Right lobe of liver (tissue), 6 donors: Measurements from ENCODE around the gene BRK1. TPM values are rescaled to one million over a fixed set of nuclear protein-coding genes. Genes with fewer than 3 reads are reported as not detected.
"Not testable (repeated sequence)": the region's sequence is repeated elsewhere in the genome, so short reads cannot be mapped to it uniquely, and the experiment has no call there.

Experiments
- ATAC-seq, 4 donors: fragments of 200-7000 bp; cut with Tn5 transposase; one replicate each; pipeline ENCODE4 v1.9.1; 2020; ENCODE audit warnings: mild to moderate bottlenecking in 4 of 4, moderate library complexity in 4 of 4
- DNase-seq, 3 donors: peaks; one replicate each; pipeline ENCODE4 v3.0.0-alpha.2; 2020
- H3K27ac ChIP-seq, 3 donors: fragments of 200-600 bp; one replicate each; pipeline ENCODE4 v1.8.0; 2022
- H3K27me3 ChIP-seq, 2 donors: fragments of 200-600 bp; one replicate each; pipeline ENCODE4 v1.8.0; 2022
- H3K36me3 ChIP-seq, 4 donors: fragments of 200-600 bp; sonication (generic) in 1 of 4; one replicate each; pipeline versions ENCODE4 v1.5.1 to v1.8.0; 2017 to 2022; ENCODE audit warnings: control low read depth in 1 of 4
- H3K4me1 ChIP-seq, 4 donors: fragments of 200-600 bp; sonication (generic) in 1 of 4; one replicate each; pipeline versions ENCODE4 v1.5.1 to v1.8.0; 2017 to 2022; ENCODE audit warnings: control low read depth in 1 of 4
- H3K4me3 ChIP-seq, 3 donors: fragments of 200-600 bp; one replicate each; pipeline ENCODE4 v1.8.0; 2022
- H3K9me3 ChIP-seq, 4 donors: fragments of 200-600 bp; sonication (generic) in 1 of 4; one replicate each; pipeline versions ENCODE4 v1.5.1 to v1.8.0; 2017 to 2022; ENCODE audit warnings: control low read depth in 1 of 4
- CTCF ChIP-seq, 4 donors: fragments of 200-600 bp in 3 of 4; fragments of 450-650 bp in 1 of 4; IDR thresholded peaks; one replicate each; pipeline versions ENCODE4 v1.5.1 to v1.8.0; 2016 to 2022; ENCODE audit warnings: antibody characterized with exemption in 4 of 4, mild to moderate bottlenecking in 2 of 4
- POLR2A ChIP-seq: fragments of 450-650 bp; IDR thresholded peaks from one replicate; pipeline ENCODE4 v1.6.1; 2017; ENCODE audit warnings: antibody characterized with exemption, mild to moderate bottlenecking
- WGBS: methylation state at CpG from one replicate; pipeline ENCODE4 v1.1.6; 2018; ENCODE audit warnings: low coverage, low lambda C conversion rate; ENCODE audit not compliant: insufficient coverage; ENCODE audit errors: missing lambda C conversion rate; 5-methylcytosine and 5-hydroxymethylcytosine counted together
- intact Hi-C, 2 donors: fragments of 100-400 bp; cut with DNase I; formaldehyde crosslinking; loops; one replicate each; pipeline versions ENCODE4 v1.11.2 to v1.14.1; 2022
- total RNA-seq, 6 experiments: library from RNA; depleted of rRNA in 2 of 6; stranded (reverse); fragments of >200 nt in 2 of 6; fragmentation: NEBNext Ultra II Directional in 3 of 6; extraction: Animal tissue kit (Norgen Biotek cat#: 25700) in 3 of 6; gene quantifications; one replicate each; pipeline versions ENCODE4 v1.1.0 to v1.2.4, GENCODE V29; 2016 to 2023
- donor health status: DM: no; HTN: yes; CAD: no.
- donor health status: DM: no; HTN: no; CAD: no.
- donor health status: DM: no; HTN: no; CAD: no.
- donor health status: DM: no; HTN: yes; CAD: no.
- donor health status: DM: no; HTN: yes; CAD: no.

The BRK1 gene
- total RNA-seq, 6 experiments from 2014 or later: 41.2 to 55.3 (median 42.7) TPM

- no peak for ATAC-seq
- Histone ChIP-seq H3K27me3 (no peaks in the 10 kb centered on the region), H3K36me3 (no peaks in the 10 kb centered on the region), H3K4me3 (no peak overlapping the region), H3K4me1 (no peaks in the 10 kb centered on the region), H3K9me3 (no peaks in the 10 kb centered on the region), H3K27ac (no peak overlapping the region)
- WGBS: 92% methylated on average over 4 of the region's 4 CpGs
- no peak for DNase-seq
- no peak for TF ChIP-seq CTCF (IDR thresholded peaks at IDR 0.05)
- no peak for TF ChIP-seq POLR2A
- intact Hi-C loops: no loop called here
Measured at GRCh38 chr3:10088256-10088655, 27.2 kb upstream of the BRK1 start.

- ATAC-seq (no peak), DNase-seq (no peak)
- Histone ChIP-seq H3K27ac (no peak overlapping the region), H3K4me1 (no peaks in the 10 kb centered on the region), H3K4me3 (no peak overlapping the region), H3K36me3 (no peaks in the 10 kb centered on the region), H3K27me3 (no peaks in the 10 kb centered on the region), H3K9me3 (no peaks in the 10 kb centered on the region)
- no peak for TF ChIP-seq CTCF (IDR thresholded peaks at IDR 0.05)
- TF ChIP-seq POLR2A: no peak
- intact Hi-C loops: no loop called here
- WGBS: 99% methylated on average over 6 of the region's 6 CpGs
Measured at GRCh38 chr3:10090179-10090578, 25.3 kb upstream of the BRK1 start.

GRCh38 chr3:10090774-10091173 lies 24.7 kb upstream of the BRK1 start:
- ATAC-seq, H3K9me3 ChIP-seq, H3K36me3 ChIP-seq, H3K4me1 ChIP-seq, H3K27ac ChIP-seq, H3K27me3 ChIP-seq, DNase-seq, H3K4me3 ChIP-seq, intact Hi-C loops: not testable (repeated sequence)
- no CpG with 5 or more reads among the region's 1 CpG for WGBS

GRCh38 chr3:10091387-10091786 lies 24.1 kb upstream of the BRK1 start:
- H3K9me3 ChIP-seq, H3K36me3 ChIP-seq, H3K27me3 ChIP-seq, ATAC-seq, H3K27ac ChIP-seq, H3K4me1 ChIP-seq, DNase-seq, H3K4me3 ChIP-seq, intact Hi-C loops: not testable (repeated sequence)
- WGBS: 100% methylated on average over 1 of the region's 2 CpGs

- no peaks in the 10 kb centered on the region for H3K4me1 ChIP-seq
- intact Hi-C loops: no loop called here
- TF ChIP-seq POLR2A (no peak), CTCF (IDR thresholded peaks at IDR 0.05) (no peak)
- DNase-seq: no peak
- H3K4me3 ChIP-seq: no peak overlapping the region
- 100% methylated on average over 3 of the region's 3 CpGs for WGBS
- H3K27me3 ChIP-seq: no peaks in the 10 kb centered on the region
- no peaks in the 10 kb centered on the region for H3K36me3 ChIP-seq
- H3K9me3 ChIP-seq: no peaks in the 10 kb centered on the region
- no peak for ATAC-seq
- no peak overlapping the region for H3K27ac ChIP-seq
Measured at GRCh38 chr3:10093678-10094077, 21.8 kb upstream of the BRK1 start.

GRCh38 chr3:10099041-10099440 lies 16.4 kb upstream of the BRK1 start:
- ATAC-seq: no peak
- intact Hi-C loops: no loop called here

More at GRCh38 chr3:10099041-10099440, 16.4 kb upstream of the BRK1 start:
- H3K27me3 ChIP-seq: no peaks in the 10 kb centered on the region
- TF ChIP-seq CTCF (IDR thresholded peaks at IDR 0.05) (no peak), POLR2A (no peak)
- H3K9me3 ChIP-seq: no peaks in the 10 kb centered on the region
- H3K4me3 ChIP-seq: no peak overlapping the region
- no peak overlapping the region for H3K27ac ChIP-seq
- WGBS: 98% methylated on average over 5 of the region's 5 CpGs
- DNase-seq: no peak
- no peaks in the 10 kb centered on the region for H3K4me1 ChIP-seq
- no peaks in the 10 kb centered on the region for H3K36me3 ChIP-seq
